ENCODE data around the gene MAST2. TPM values are rescaled to one million over a fixed set of nuclear protein-coding genes. Genes with fewer than 3 reads are reported as not detected.

MAST2 gene
- total RNA-seq, 1 experiment from 2014 or later = 41.9 TPM

GRCh38 chr1:45883658-45884057, 80.2 kb downstream of the MAST2 start:
- Histone ChIP-seq H3K4me3 (replicated peaks in 1 of 2; ENCODE audit: low read depth in 1 of 2, low read length in 2 of 2) (no peak overlapping the region), H2AFZ (ENCODE audit: low read depth, low read length, poor library complexity, severe bottlenecking) (no peak overlapping the region), H4K20me1 (ENCODE audit: insufficient read depth) (no peaks in the 10 kb centered on the region), H3K79me2 (ENCODE audit: insufficient read depth, low read length) (peaks cover 19% of the 10 kb centered on the region), H3K9me3 (ENCODE audit: control insufficient read depth in 1 of 2, insufficient read depth in 1 of 2, low read depth in 1 of 2, low read length in 2 of 2) (no peaks in the 10 kb centered on the region), H3K4me1 (ENCODE audit: control insufficient read depth in 1 of 2, insufficient read depth in 2 of 2, low read length in 2 of 2) (peaks cover 3 to 13% of the 10 kb centered on the region in 2 experiments; a peak in 3 of 4 replicates), H3K36me3 (ENCODE audit: control insufficient read depth in 1 of 2, insufficient read depth in 2 of 2, low read length in 2 of 2) (no peaks in the 10 kb centered on the region), H3K27me3 (ENCODE audit: insufficient read depth, low read length) (no peaks in the 10 kb centered on the region), H3K9me2 (ENCODE audit: insufficient read depth) (no peaks in the 10 kb centered on the region), H3K27ac (ENCODE audit: low read depth, low read length) (no peak overlapping the region), H3K4me2 (ENCODE audit: low read length) (no peak overlapping the region), H3K9ac (ENCODE audit: low read length) (no peak overlapping the region)
- RAD21 ChIA-PET (ENCODE audit: low non-redundant PET in 1 of 2, low total read pairs in 2 of 2, uncharacterized antibody in 2 of 2, unreplicated experiment in 2 of 2) = no interaction called here
- no peak for ATAC-seq
- BruUV-seq (replicated peaks) = no TSS peak
- DNase-seq (ENCODE audit: low read depth, low spot score) = no peak
- TF ChIP-seq SP1 (IDR thresholded peaks at IDR 0.05; ENCODE audit: low read depth) = no peak
- POLR2A ChIA-PET = no interaction called here
- intact Hi-C loops (cut with micrococcal nuclease) = loop anchor here (10.0 kb wide), 1 partner anchor 299 kb away; the partner anchor contains the start of gene NASP
- CTCF ChIA-PET = interaction anchor here (0.7 kb wide), 1 partner anchor 284 kb away, joined by 4 read pairs; no protein-coding TSS in a partner anchor

- ChIA-PET POLR2A (interaction anchor here (0.8 kb wide), 1 partner anchor 363 kb away, joined by 3 read pairs; the partner anchor contains the start of gene PRDX1), RAD21 (ENCODE audit: low non-redundant PET in 1 of 2, low total read pairs in 2 of 2, uncharacterized antibody in 2 of 2, unreplicated experiment in 2 of 2) (no interaction called here), CTCF (interaction anchor here (1.3 kb wide), 1 partner anchor 339 kb away, joined by 3 read pairs; no protein-coding TSS in a partner anchor)
- peaks cover 3 to 13% of the 10 kb centered on the region in 2 experiments; a peak in 3 of 4 replicates for H3K4me1 ChIP-seq (ENCODE audit: control insufficient read depth in 1 of 2, insufficient read depth in 2 of 2, low read length in 2 of 2)
- H3K36me3 ChIP-seq (ENCODE audit: control insufficient read depth in 1 of 2, insufficient read depth in 2 of 2, low read length in 2 of 2) = no peaks in the 10 kb centered on the region
- H3K9me2 ChIP-seq (ENCODE audit: insufficient read depth) = no peaks in the 10 kb centered on the region
- H3K9ac ChIP-seq (ENCODE audit: low read length) = no peak overlapping the region
- H2AFZ ChIP-seq (ENCODE audit: low read depth, low read length, poor library complexity, severe bottlenecking) = no peak overlapping the region
- no peak overlapping the region; the same call in 1 of the 2 replicates for H3K4me2 ChIP-seq (ENCODE audit: low read length)
- no peaks in the 10 kb centered on the region for H3K9me3 ChIP-seq (ENCODE audit: control insufficient read depth in 1 of 2, insufficient read depth in 1 of 2, low read depth in 1 of 2, low read length in 2 of 2)
- H3K79me2 ChIP-seq (ENCODE audit: insufficient read depth, low read length) = peaks cover 19% of the 10 kb centered on the region
- no peak overlapping the region for H3K27ac ChIP-seq (ENCODE audit: low read depth, low read length)
- DNase-seq (ENCODE audit: low read depth, low spot score) (no peak), ATAC-seq (peak; percentile 60)
- peak; percentile 13; the same call in 1 of the 2 replicates for TF ChIP-seq FOSL1 (IDR thresholded peaks at IDR 0.05; ENCODE audit: low read depth)
- TF ChIP-seq RAD21 (IDR thresholded peaks at IDR 0.05; ENCODE audit: low read depth) = no peak
- H3K4me3 ChIP-seq (replicated peaks in 1 of 2; ENCODE audit: low read depth in 1 of 2, low read length in 2 of 2) = no peak overlapping the region
- BruUV-seq (replicated peaks) = no TSS peak
- intact Hi-C loops (cut with micrococcal nuclease) = loop anchor here (10.0 kb wide), 1 partner anchor 300 kb away; the partner anchor contains the start of gene NASP
- H3K27me3 ChIP-seq (ENCODE audit: insufficient read depth, low read length) = no peaks in the 10 kb centered on the region
- H4K20me1 ChIP-seq (ENCODE audit: insufficient read depth) = no peaks in the 10 kb centered on the region
Measured at GRCh38 chr1:45884700-45885099, 81.3 kb downstream of the MAST2 start.
